ENCODE results near the gene DSP. TPM values are rescaled to one million over a fixed set of nuclear protein-coding genes. Genes with fewer than 3 reads are reported as not detected.

DSP gene
- total RNA-seq, 2 experiments from 2014 or later, result 0.09 to 0.12 TPM

DNA sequence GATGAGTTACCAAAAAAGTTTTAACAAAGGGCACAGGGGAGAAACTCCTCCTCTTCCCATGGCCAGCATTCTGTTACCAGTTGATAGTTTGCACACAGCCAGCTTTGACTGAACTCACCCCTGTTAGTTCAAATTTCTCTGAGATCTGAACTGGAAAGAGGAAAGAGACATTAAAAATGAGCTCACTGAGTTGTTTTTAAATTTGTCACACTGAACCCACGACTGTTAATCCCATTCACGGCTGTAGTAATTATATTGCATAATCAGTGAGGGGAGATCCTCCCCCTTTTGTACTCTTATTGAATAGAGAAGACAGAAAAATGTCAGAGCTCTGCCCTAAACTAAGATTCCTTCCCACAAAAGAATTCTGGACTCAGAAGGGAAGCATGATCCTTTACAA lies 17.5 kb upstream of the DSP start:
- DNase-seq (no peak), ATAC-seq (no peak)
- Mint-ChIP-seq H3K27ac (no peak overlapping the region), H3K4me3 (no peak overlapping the region), H3K27me3 (peaks cover 45% of the 10 kb centered on the region), H3K9me3 (ENCODE audit: low read depth) (no peaks in the 10 kb centered on the region), H3K4me1 (no peaks in the 10 kb centered on the region), H3K36me3 (no peaks in the 10 kb centered on the region)
- CTCF ChIA-PET, result no interaction called here

DNA sequence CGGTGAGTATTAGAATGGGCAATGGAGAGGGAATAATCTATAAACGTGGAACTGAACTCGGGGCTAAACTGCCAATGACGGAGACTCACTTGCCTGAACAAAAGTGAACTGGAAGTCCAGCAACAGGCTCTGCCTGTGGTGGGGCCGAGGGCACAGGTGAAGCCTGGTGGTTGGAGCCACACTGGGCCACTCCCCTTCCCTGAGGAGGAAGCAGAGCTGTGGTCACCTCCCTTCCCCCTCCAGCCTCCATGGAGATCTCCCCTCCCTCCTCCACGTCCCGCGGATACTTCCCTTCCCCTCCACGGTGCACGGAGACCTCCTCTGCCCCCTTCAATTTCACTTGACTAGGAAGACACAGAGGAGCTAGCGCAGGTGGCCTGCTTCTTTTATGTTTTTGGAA lies 14.7 kb upstream of the DSP start:
- Mint-ChIP-seq H3K36me3 (no peaks in the 10 kb centered on the region), H3K9me3 (ENCODE audit: low read depth) (no peaks in the 10 kb centered on the region), H3K4me1 (no peaks in the 10 kb centered on the region), H3K4me3 (no peak overlapping the region), H3K27ac (no peak overlapping the region), H3K27me3 (peaks cover 58% of the 10 kb centered on the region)
- no peak for ATAC-seq
- DNase-seq, result no peak
- CTCF ChIA-PET, result no interaction called here

DNA sequence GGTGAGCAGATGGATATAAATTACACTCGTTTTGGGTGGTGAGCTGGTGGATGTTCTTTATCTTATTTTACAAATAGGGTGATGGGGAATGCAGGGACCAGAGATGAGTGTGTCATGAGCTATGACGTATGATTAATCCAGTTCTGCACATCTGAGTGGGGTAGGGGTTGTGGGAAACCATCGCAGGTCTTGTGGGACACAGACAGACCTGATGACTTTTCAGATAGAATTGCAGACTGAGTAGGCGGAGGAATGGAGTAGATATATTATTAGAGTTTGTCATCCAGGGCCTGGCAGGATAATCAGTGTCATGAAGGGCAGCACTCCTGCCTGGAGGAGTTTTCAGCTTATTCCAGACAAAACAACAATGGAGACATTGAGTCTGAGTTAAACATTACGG lies 12.9 kb upstream of the DSP start:
- Mint-ChIP-seq H3K27ac (no peak overlapping the region), H3K4me3 (no peak overlapping the region)
- CTCF ChIA-PET, result no interaction called here

DNA sequence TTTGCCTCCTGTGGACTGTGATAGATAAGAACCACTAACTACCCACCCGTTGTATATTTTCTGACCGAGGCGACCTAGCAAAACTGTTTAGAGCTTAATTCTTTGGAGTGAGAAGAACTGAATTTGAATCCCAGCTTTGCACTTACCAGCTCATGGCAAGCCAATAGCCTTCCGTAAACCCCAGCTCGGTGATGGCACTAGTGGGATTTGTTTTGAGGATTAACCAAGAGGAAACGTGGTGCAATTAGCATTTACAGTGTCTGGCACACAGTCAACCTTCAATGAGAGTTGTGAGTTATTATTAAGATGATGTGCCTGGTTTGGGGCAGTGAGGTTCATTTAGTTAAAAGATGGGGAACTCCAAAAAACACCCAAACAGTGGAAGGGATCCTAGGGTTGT lies 12.3 kb upstream of the DSP start:
- Mint-ChIP-seq H3K27ac (no peak overlapping the region), H3K4me3 (no peak overlapping the region), H3K36me3 (no peaks in the 10 kb centered on the region), H3K27me3 (peaks cover 57% of the 10 kb centered on the region), H3K9me3 (ENCODE audit: low read depth) (no peaks in the 10 kb centered on the region), H3K4me1 (no peaks in the 10 kb centered on the region)
- DNase-seq (no peak), ATAC-seq (no peak)
- CTCF ChIA-PET, result no interaction called here

More for the DNA sequence above, 12.9 kb upstream of the DSP start:
- no peaks in the 10 kb centered on the region for H3K4me1 Mint-ChIP-seq
- H3K9me3 Mint-ChIP-seq (ENCODE audit: low read depth), result no peaks in the 10 kb centered on the region
- H3K27me3 Mint-ChIP-seq, result peaks cover 56% of the 10 kb centered on the region
- DNase-seq (no peak), ATAC-seq (no peak)
- H3K36me3 Mint-ChIP-seq, result no peaks in the 10 kb centered on the region

DNA sequence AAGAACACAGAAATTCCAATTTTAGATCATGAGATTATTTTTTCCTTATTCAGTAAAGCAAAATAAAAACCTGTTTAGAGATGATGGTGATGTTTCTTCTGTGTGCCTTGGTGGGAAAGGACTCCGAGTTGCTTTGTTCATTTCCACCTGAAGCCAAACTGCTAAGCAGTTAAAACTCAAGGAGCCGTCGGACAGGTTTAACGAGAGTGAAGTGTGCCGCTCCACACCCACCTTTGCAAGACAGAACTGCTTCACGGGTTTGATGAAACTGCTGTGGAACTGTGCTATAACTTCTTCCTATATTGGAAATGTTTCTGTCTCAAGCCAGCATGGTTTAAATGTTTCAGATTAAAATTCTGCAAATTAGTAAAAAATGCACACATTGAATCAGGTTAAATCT lies 9.2 kb upstream of the DSP start:
- H3K4me1 Mint-ChIP-seq, result no peaks in the 10 kb centered on the region
- H3K36me3 Mint-ChIP-seq, result no peaks in the 10 kb centered on the region
- no peaks in the 10 kb centered on the region for H3K9me3 Mint-ChIP-seq (ENCODE audit: low read depth)
- no peak overlapping the region for H3K27ac Mint-ChIP-seq
- peaks cover 65% of the 10 kb centered on the region for H3K27me3 Mint-ChIP-seq
- ATAC-seq (no peak), DNase-seq (no peak)
- H3K4me3 Mint-ChIP-seq, result no peak overlapping the region
- CTCF ChIA-PET, result no interaction called here

DNA sequence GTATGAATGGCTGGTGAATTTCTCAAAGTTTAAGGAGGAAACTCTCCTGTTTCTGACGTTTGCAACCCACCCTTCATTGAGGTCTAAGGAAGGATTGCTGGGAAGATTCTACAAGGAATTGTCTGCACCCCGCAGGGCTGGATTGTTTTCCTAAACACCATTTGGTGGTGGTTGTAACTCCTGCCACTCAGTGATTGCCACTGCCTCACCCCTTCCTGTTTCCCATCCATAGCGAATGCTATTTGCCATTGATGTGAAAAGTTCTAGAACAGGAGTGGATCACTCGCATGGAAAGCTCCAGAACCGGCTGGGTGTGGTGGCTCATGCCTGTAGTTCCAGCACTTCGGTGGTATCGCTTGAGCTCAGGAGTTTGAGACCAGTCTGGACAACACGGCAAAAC lies 8.7 kb upstream of the DSP start:
- peaks cover 65% of the 10 kb centered on the region for H3K27me3 Mint-ChIP-seq
- H3K36me3 Mint-ChIP-seq, result no peaks in the 10 kb centered on the region
- no peak for ATAC-seq
- no peak overlapping the region for H3K27ac Mint-ChIP-seq
- no peak overlapping the region for H3K4me3 Mint-ChIP-seq
- no peaks in the 10 kb centered on the region for H3K9me3 Mint-ChIP-seq (ENCODE audit: low read depth)
- DNase-seq, result no peak
- CTCF ChIA-PET, result no interaction called here
- H3K4me1 Mint-ChIP-seq, result no peaks in the 10 kb centered on the region

DNA sequence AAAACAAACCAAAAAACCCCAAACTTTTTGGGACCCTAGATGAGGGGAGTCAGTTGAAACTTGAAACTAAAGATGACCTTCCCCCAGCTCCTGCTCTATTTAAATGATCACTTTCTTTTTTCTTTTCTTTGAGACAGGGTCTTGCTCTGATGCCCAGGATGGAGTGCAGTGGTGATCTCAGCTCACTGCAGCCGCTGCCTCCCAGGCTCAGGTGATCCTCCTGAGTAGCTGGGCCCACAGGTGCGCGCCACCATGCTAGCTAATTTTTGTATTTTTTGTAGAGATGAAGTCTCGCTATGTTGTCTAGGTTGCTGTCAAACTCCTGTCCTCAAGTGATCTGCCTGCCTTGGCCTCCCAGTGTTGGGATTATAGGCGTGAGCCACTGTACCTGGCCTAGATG lies 7.3 kb upstream of the DSP start:
- ATAC-seq, result no peak
- no peak for DNase-seq
- H3K4me1 Mint-ChIP-seq, result no peaks in the 10 kb centered on the region
- no peaks in the 10 kb centered on the region for H3K36me3 Mint-ChIP-seq
- CTCF ChIA-PET, result no interaction called here
- H3K4me3 Mint-ChIP-seq, result no peak overlapping the region
- H3K27me3 Mint-ChIP-seq, result peaks cover 67% of the 10 kb centered on the region
- no peak overlapping the region for H3K27ac Mint-ChIP-seq
- H3K9me3 Mint-ChIP-seq (ENCODE audit: low read depth), result no peaks in the 10 kb centered on the region

DNA sequence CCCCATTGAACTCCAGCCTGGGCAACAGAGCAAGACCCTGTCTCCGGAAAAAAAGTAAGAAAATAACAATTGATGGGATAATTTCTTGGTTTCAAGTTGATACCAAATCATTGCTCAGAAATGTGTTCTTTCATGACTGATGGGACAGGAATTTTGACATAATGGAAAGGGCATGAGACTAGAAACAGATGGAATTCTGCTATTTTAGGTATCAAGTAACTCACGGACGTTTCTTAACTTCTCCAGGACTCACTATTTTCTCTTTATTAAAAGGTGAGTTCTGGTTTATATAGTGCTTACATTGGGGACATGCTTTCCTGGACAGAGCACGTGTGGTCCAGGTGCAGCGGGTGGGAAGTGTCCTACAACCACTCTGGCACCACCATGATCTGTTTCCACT lies 6.0 kb upstream of the DSP start:
- Mint-ChIP-seq H3K36me3 (no peaks in the 10 kb centered on the region), H3K27me3 (peaks cover 71% of the 10 kb centered on the region), H3K9me3 (ENCODE audit: low read depth) (no peaks in the 10 kb centered on the region), H3K4me1 (peaks cover 3% of the 10 kb centered on the region), H3K27ac (no peak overlapping the region), H3K4me3 (no peak overlapping the region)
- DNase-seq (no peak), ATAC-seq (no peak)
- CTCF ChIA-PET, result no interaction called here

DNA sequence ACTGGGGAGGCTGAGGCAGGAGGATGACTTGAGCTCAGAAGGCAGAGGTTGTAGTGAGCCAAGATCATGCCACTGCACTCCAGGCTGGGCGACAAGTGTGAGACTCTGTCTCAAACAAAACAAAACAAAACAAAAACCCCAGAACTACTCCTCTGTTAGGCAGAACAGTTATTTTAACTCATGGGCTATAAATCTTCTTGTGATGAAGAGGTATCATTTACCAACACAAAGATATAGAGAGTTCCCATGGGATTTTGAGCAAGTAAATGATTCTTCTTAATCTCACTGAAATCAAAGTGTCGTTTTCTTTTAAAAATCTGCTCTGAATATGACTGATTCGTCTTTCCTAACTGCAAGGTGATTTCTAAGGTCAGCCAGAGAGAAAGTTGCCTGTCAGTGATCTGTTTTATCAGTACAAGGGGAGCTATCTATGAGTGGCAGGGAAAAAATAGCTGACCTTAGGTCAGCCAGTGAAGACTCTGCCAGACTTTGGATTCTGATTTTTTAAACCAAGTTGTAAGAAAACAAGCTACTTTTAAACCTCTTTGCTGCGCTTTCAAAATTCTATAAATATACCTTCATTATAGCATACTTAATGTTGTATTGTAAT lies 3.8 kb upstream of the DSP start:
- no peak overlapping the region for H3K4me3 Mint-ChIP-seq
- H3K36me3 Mint-ChIP-seq, result no peaks in the 10 kb centered on the region
- DNase-seq (no peak), ATAC-seq (no peak)
- no peak overlapping the region for H3K27ac Mint-ChIP-seq
- CTCF ChIA-PET, result interaction anchor here (0.6 kb wide), 1 partner anchor 112 kb away, joined by 3 read pairs; no protein-coding TSS in a partner anchor
- H3K4me1 Mint-ChIP-seq, result peaks cover 11% of the 10 kb centered on the region
- H3K27me3 Mint-ChIP-seq, result peaks cover 75% of the 10 kb centered on the region
- H3K9me3 Mint-ChIP-seq (ENCODE audit: low read depth), result no peaks in the 10 kb centered on the region

DNA sequence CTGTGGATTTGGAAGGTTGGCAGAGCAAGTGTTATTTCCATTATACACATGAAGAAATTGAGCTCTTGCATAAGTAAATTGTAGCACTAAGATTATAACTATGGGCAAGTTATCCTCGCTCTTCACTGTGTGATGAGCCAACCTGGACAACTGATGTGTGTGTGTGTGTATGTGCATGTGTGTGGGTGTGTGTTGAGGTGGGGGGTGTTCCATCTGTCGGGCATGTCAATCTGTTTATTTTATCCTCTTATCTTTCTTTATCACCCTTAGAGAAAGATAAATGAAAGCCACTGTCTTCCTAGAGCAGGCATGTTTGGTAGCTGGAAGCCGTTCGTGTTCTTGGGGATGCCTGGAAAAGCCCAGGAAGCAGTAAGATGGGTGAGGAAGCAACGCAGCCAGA lies 3.0 kb upstream of the DSP start:
- Mint-ChIP-seq H3K36me3 (no peaks in the 10 kb centered on the region), H3K9me3 (ENCODE audit: low read depth) (no peaks in the 10 kb centered on the region), H3K27ac (no peak overlapping the region), H3K4me3 (no peak overlapping the region), H3K27me3 (peaks cover 80% of the 10 kb centered on the region), H3K4me1 (peaks cover 11% of the 10 kb centered on the region)
- CTCF ChIA-PET, result interaction anchor here (0.6 kb wide), 1 partner anchor 113 kb away, joined by 3 read pairs; no protein-coding TSS in a partner anchor
- DNase-seq (no peak), ATAC-seq (no peak)

DNA sequence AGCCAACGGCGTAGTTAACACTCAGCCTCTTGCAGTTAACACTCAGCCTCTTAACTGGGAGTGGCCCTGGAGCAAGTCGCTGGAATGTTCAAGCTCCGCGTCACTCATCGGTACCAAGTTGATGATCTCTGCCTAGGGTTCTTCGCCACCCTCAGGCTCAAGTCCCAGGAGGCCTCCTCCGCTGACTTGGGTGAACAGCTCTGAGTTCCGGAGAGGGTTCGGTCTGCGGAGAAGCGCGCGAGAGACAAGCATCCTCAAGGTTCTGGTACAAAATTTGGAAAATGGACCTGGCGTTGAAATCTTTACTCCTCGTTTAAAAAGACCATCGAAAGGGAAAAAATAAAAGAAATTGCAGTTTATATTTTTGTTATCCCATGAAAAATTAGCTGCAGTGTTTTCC lies 876 bp upstream of the DSP start:
- Mint-ChIP-seq H3K9me3 (ENCODE audit: low read depth) (no peaks in the 10 kb centered on the region), H3K4me1 (peaks cover 11% of the 10 kb centered on the region), H3K4me3 (peak overlapping the region; percentile 49), H3K27ac (no peak overlapping the region), H3K27me3 (peaks cover 84% of the 10 kb centered on the region), H3K36me3 (no peaks in the 10 kb centered on the region)
- ATAC-seq, result no peak
- DNase-seq, result no peak
- CTCF ChIA-PET, result no interaction called here

DNA sequence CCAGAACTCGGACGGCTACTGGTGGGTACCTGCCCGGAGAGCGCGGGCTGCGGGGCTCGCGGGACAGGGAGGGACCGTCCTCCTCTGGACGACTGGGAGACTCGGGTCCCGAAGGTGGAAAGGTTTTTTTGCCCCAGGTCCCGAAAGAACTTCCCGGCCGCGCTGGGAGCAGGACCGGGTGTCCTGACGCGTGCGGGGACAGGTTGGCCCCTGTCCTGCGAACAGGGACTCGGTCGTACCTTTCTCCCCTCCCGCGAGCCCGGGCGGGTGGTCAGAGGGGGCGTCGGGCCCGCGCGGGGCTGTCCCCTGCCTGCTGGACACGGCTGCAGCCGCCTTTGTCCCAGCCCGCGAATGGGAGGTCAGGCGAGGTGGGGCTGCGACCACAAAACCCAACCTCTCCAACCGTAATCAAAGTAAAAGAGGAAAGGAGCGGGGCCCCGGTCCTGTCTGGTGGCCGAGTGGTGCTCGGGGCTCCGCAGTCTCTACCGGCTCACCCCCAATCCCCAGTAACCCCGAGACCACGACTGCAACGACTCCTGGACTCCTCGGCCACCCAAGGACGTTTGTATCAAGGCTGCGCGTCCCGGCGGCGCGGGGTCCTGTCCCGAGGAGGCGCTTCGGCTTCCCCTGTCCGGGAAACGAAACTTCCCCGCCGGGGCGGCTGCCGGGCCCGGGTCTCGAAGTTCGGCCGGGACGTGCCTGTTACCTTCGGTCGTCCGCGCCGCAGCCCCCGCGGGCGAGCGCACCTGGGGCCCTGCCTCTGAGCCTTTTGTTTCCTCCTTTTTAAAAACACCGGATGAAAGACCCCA lies 798 bp downstream of the DSP start:
- Mint-ChIP-seq H3K4me3 (peak overlapping the region; percentile 69), H3K36me3 (no peaks in the 10 kb centered on the region), H3K4me1 (peaks cover 11% of the 10 kb centered on the region), H3K27me3 (peaks cover 80% of the 10 kb centered on the region), H3K9me3 (ENCODE audit: low read depth) (no peaks in the 10 kb centered on the region), H3K27ac (no peak overlapping the region)
- DNase-seq (no peak), ATAC-seq (peak; percentile 37)
- CTCF ChIA-PET, result no interaction called here

DNA sequence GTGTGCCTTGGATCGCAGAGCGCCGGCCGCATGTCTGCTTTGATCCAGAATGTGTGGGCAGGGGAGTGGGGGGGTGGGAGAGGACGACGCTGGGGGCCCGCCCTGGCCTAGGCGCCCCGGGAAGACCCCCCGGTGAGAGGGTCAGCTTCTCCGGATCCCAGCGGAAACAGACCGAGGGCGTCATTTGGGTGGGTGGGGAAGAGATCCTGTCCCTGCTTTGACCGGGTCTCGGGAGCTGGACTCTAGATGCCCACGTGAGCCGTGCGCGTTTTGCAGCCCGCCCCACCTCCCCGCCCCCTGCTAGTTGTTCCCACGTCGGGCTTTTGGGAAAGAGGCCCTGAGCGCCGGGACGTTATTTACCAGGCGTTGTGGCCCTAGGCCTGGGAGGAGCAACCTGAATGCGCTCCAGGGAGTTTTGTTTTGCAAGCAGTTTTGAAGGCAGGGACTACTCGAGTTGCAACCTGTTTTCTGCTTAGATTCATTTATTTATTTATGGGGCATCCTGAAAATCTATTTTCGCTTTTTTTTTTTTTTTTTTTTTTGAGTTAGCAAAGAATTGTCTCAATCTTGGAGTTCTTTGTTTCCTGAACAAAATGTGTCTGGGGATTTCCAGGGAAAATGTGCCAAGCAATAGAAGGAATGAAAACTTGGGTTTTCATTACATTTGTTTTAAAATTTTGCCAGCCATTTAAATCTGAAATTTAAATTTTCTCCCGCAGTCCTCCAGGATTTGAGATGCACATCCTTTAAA lies 1.6 kb downstream of the DSP start:
- H3K4me3 Mint-ChIP-seq, result no peak overlapping the region
- no peak for DNase-seq
- CTCF ChIA-PET, result no interaction called here

More for the DNA sequence above, 1.6 kb downstream of the DSP start:
- no peaks in the 10 kb centered on the region for H3K9me3 Mint-ChIP-seq (ENCODE audit: low read depth)
- H3K27ac Mint-ChIP-seq, result no peak overlapping the region
- H3K27me3 Mint-ChIP-seq, result peaks cover 77% of the 10 kb centered on the region
- H3K36me3 Mint-ChIP-seq, result no peaks in the 10 kb centered on the region
- no peak for ATAC-seq
- H3K4me1 Mint-ChIP-seq, result peaks cover 11% of the 10 kb centered on the region

Data from activated CD8-positive, alpha-beta memory T cell treated with anti-CD3 and anti-CD28 coated beads, Interleukin-2, amount 10 ng/mL, durations not matched to agents 7 days and 5 days (primary cell).